ENCODE results near the gene NSD2. TPM values are rescaled to one million over a fixed set of nuclear protein-coding genes. Genes with fewer than 3 reads are reported as not detected.

Gene NSD2
- polyA plus RNA-seq (2013, experiment 1 of 2): 17.1 TPM
- 16.3 TPM for polyA plus RNA-seq (2013, experiment 2 of 2)

DNA sequence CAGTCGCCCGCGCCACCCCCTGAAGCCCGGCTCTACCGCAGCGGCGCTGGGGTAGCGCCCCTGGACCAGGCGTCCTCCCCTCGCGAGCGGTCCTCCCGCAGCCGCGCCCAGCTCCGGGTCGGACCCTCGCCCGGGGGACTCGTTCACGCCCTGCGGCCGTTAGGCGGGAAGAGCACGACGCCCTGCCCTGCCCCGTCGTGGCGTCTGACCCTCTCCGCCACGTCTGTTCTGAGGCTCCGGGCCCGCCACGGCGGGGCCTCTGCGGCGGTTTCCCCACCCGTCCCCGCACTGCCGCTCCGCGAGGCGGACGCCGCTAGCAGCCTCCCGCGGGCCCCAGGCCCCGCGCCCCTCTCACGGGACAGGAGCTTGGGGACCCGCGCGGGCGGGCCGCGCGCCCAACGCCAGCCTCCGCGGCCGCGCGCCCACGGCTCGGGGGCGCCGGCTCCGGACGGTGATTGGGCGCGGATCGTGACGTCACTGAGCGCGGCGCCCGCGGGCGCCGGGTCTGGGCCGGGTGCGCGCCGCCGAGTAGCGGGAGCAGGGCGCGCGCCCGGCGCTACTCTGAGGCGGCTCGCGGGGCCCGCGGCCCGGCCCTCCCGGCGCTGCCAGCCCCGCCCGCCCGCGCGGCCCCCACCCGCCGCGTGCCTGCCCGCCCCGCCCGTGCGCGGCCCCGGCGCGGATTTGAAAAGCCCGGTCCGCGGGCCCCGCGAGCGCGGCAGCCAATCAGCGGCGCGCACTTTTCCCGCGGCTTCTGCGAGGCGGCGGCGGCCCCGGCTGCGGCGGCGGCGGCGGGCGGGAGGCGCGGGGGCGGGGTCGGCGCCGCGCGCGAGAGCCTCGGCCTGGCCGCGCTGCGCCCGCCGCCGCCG, at the start of gene NSD2:
NSD2 (plus strand) TSS at position 816 of the 866 bp plus-strand sequence. CDS start 29,262 bp downstream, outside the sequence.
- peak within 1 kb of the TSS; percentile 28 to 87 for H3K14ac ChIP-seq (ENCODE audit: low read length in 2 of 2)
- peak within 1 kb of the TSS; percentile 93 to 94 for H3K18ac ChIP-seq (ENCODE audit: low read depth in 1 of 2, low read length in 2 of 2)
- peak; percentile 88 for DNase-seq
- H3K9me3 ChIP-seq (ENCODE audit: control insufficient read depth, low read length): no peaks in the 10 kb centered on the region
- H3K9ac ChIP-seq (ENCODE audit: low read length): peak within 1 kb of the TSS; percentile 92
- no peaks in the 10 kb centered on the region for H3K79me1 ChIP-seq (replicated peaks; ENCODE audit: low read length, poor library complexity, severe bottlenecking)
- peak within 1 kb of the TSS in 1 of 2 experiments; percentile 90 for H3K23ac ChIP-seq (ENCODE audit: low read length in 2 of 2)
- peak within 1 kb of the TSS; percentile 63 for H3K27ac ChIP-seq (ENCODE audit: low read length, poor library complexity, severe bottlenecking)
- peak within 1 kb of the TSS; percentile 91 for H2BK15ac ChIP-seq (ENCODE audit: low read depth, poor library complexity, severe bottlenecking)
- peak within 1 kb of the TSS; percentile 84 to 90 for H3K4me3 ChIP-seq (ENCODE audit: insufficient read depth in 1 of 2, low read depth in 1 of 2, low read length in 2 of 2)
- peak within 1 kb of the TSS; percentile 98 for H4K91ac ChIP-seq (ENCODE audit: low read length)
- peak within 1 kb of the TSS; percentile 84 for H2BK120ac ChIP-seq (ENCODE audit: low read depth, low read length)
- peaks cover 6% of the 10 kb centered on the region for H3K4me1 ChIP-seq (ENCODE audit: control insufficient read depth, insufficient read depth, low read depth, low read length)
- H2AFZ ChIP-seq (ENCODE audit: low read depth, low read length): peak within 1 kb of the TSS; percentile 85
- H2BK12ac ChIP-seq (ENCODE audit: low read length in 2 of 2): peak within 1 kb of the TSS in 1 of 2 experiments; percentile 31
- peak within 1 kb of the TSS; percentile 92 for H4K8ac ChIP-seq (ENCODE audit: low read length)
- H3K27me3 ChIP-seq (ENCODE audit: control insufficient read depth in 1 of 2, insufficient read depth in 1 of 2, low read length in 2 of 2): peaks cover 9 to 13% of the 10 kb centered on the region in 2 experiments
- peak within 1 kb of the TSS; percentile 58 for H2BK5ac ChIP-seq (ENCODE audit: low read depth, low read length, poor library complexity, severe bottlenecking)
- 0% methylated on average over 32 of the region's 155 CpGs for WGBS
- peak within 1 kb of the TSS; percentile 36 for H2AK5ac ChIP-seq (ENCODE audit: low read length, severe bottlenecking)
- no peaks in the 10 kb centered on the region for H3K36me3 ChIP-seq (ENCODE audit: control insufficient read depth in 1 of 2, insufficient read depth in 2 of 2, low read depth in 1 of 2, low read length in 2 of 2)
- H3K4me2 ChIP-seq (ENCODE audit: low read length, poor library complexity, severe bottlenecking): peak within 1 kb of the TSS; percentile 95
- peak within 1 kb of the TSS; percentile 35 to 89 for H3K4ac ChIP-seq (ENCODE audit: low read depth in 1 of 2, low read length in 2 of 2)

DNA sequence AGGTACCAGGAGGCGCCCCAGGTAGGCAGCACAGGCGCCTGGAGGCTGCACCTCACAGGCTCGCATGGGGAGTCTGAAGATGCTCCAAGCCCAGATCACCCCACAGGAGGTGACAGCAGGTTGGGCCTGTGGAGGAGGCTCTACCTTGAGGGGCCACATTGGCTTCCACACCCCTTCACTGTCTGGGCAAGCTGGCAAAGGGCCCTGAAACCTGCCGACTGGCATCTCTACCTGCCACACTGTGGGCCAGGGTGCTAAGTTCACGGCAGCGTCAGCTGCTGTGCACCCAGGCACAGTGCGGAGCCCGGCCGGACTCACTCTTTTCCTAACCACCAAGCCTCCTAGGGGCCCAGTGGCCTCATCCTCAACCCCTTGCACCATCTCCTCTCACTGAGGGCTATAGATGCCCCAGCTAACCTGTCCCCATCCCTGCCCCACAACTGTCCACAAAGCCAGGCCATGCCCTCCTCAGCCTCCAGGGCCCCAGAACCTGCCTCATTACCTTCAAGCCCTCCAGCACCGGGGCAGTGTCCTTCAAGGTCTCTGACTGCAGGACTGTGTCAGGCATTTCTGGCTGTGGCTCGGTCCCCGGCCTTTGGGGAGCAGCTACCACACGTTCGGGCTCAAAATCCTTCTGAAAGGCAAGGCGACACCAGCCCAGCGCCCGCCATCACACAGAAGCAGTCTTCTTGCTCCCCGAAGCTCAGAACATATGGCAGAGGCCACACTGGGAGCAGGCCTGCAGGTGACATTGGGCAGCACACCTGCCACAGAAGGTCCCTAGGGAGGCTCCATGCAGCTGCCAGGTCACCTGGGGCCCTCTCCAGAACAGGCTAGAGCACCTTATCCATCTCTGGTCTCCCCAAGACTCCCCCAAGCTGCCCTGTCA, 49.3 kb upstream of the NSD2 start:
- no peak overlapping the region for H2AK5ac ChIP-seq (ENCODE audit: low read length, severe bottlenecking)
- H3K4me3 ChIP-seq (ENCODE audit: insufficient read depth in 1 of 2, low read depth in 1 of 2, low read length in 2 of 2): no peak overlapping the region
- WGBS: 98% methylated on average over 18 of the region's 18 CpGs
- H4K91ac ChIP-seq (ENCODE audit: low read length): no peak overlapping the region
- H2BK12ac ChIP-seq (ENCODE audit: low read length in 2 of 2): no peak overlapping the region
- no peak overlapping the region for H3K14ac ChIP-seq (ENCODE audit: low read length in 2 of 2)
- no peak overlapping the region for H2BK120ac ChIP-seq (ENCODE audit: low read depth, low read length)
- H3K9me3 ChIP-seq (ENCODE audit: control insufficient read depth, low read length): no peaks in the 10 kb centered on the region
- H3K4me2 ChIP-seq (ENCODE audit: low read length, poor library complexity, severe bottlenecking): no peak overlapping the region
- H3K9ac ChIP-seq (ENCODE audit: low read length): no peak overlapping the region
- peaks cover 18% of the 10 kb centered on the region for H3K79me1 ChIP-seq (replicated peaks; ENCODE audit: low read length, poor library complexity, severe bottlenecking)
- no peak overlapping the region for H3K23ac ChIP-seq (ENCODE audit: low read length in 2 of 2)
- H2BK5ac ChIP-seq (ENCODE audit: low read depth, low read length, poor library complexity, severe bottlenecking): no peak overlapping the region
- H2BK15ac ChIP-seq (ENCODE audit: low read depth, poor library complexity, severe bottlenecking): no peak overlapping the region
- no peak overlapping the region for H4K8ac ChIP-seq (ENCODE audit: low read length)
- H3K27ac ChIP-seq (ENCODE audit: low read length, poor library complexity, severe bottlenecking): no peak overlapping the region
- DNase-seq: no peak
- no peaks in the 10 kb centered on the region for H3K4me1 ChIP-seq (ENCODE audit: control insufficient read depth, insufficient read depth, low read depth, low read length)
- no peaks in the 10 kb centered on the region for H3K27me3 ChIP-seq (ENCODE audit: control insufficient read depth in 1 of 2, insufficient read depth in 1 of 2, low read length in 2 of 2)
- H3K36me3 ChIP-seq (ENCODE audit: control insufficient read depth in 1 of 2, insufficient read depth in 2 of 2, low read depth in 1 of 2, low read length in 2 of 2): peaks cover 85% of the 10 kb centered on the region in 2 experiments
- H2AFZ ChIP-seq (ENCODE audit: low read depth, low read length): no peak overlapping the region
- H3K18ac ChIP-seq (ENCODE audit: low read depth in 1 of 2, low read length in 2 of 2): no peak overlapping the region
- H3K4ac ChIP-seq (ENCODE audit: low read depth in 1 of 2, low read length in 2 of 2): no peak overlapping the region

DNA sequence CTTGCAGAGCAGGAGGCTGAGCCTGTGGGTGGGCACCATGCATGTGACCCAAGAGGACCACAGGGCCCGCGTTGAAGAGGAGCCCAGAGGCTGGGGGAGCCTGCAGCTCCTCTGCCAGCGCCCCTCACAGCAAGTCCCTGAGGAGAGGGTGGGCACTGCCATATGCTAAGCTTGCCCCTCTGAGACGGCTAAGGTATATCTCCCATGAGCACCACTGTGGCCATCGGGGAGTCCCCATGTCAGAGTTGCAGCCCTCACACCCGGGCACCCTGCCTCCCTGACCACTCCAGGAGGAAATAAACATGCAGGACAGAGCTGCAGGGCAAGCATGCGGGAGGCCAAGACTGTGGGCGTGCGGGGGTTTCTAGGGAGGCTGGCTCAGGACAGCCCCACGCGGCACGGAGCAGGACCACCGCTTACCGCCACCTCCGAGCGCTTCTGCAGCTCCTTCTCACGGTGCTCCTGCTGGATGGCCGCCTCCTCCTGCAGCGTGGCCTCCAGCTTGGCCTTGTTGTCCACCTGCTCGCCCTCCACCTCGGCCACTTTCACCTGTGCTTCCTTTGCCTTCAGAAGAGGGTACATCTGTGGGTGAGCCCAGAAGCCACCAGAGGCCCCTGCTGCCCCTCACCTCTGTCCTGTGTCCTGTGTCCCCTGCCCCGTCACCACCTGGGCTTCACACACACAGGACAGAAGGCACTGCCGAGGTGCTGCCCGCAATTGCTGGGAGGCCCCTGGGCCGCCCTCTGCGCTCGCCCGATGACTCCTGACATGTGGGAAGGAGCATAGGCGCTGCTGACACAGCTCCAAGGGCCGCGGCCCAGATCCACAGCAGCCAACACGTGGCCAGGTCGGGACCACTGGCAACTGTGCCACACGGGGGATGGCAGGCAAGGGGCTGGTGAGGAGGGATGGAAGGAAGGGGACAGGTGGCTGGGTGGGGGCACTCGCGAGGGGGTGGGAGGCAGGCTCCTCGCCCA, 48.3 kb upstream of the NSD2 start:
- Histone ChIP-seq H3K23ac (ENCODE audit: low read length in 2 of 2) (no peak overlapping the region), H3K18ac (ENCODE audit: low read depth in 1 of 2, low read length in 2 of 2) (no peak overlapping the region), H2BK12ac (ENCODE audit: low read length in 2 of 2) (no peak overlapping the region), H3K4me2 (ENCODE audit: low read length, poor library complexity, severe bottlenecking) (no peak overlapping the region), H3K79me1 (replicated peaks; ENCODE audit: low read length, poor library complexity, severe bottlenecking) (peaks cover 16% of the 10 kb centered on the region), H2BK120ac (ENCODE audit: low read depth, low read length) (no peak overlapping the region), H3K27ac (ENCODE audit: low read length, poor library complexity, severe bottlenecking) (no peak overlapping the region), H4K91ac (ENCODE audit: low read length) (no peak overlapping the region), H2BK15ac (ENCODE audit: low read depth, poor library complexity, severe bottlenecking) (no peak overlapping the region), H2BK5ac (ENCODE audit: low read depth, low read length, poor library complexity, severe bottlenecking) (no peak overlapping the region), H3K4me3 (ENCODE audit: insufficient read depth in 1 of 2, low read depth in 1 of 2, low read length in 2 of 2) (no peak overlapping the region), H2AFZ (ENCODE audit: low read depth, low read length) (no peak overlapping the region), H3K14ac (ENCODE audit: low read length in 2 of 2) (no peak overlapping the region), H3K9ac (ENCODE audit: low read length) (no peak overlapping the region), H4K8ac (ENCODE audit: low read length) (no peak overlapping the region), H3K9me3 (ENCODE audit: control insufficient read depth, low read length) (no peaks in the 10 kb centered on the region), H3K4ac (ENCODE audit: low read depth in 1 of 2, low read length in 2 of 2) (no peak overlapping the region), H3K36me3 (ENCODE audit: control insufficient read depth in 1 of 2, insufficient read depth in 2 of 2, low read depth in 1 of 2, low read length in 2 of 2) (peaks cover 77 to 78% of the 10 kb centered on the region in 2 experiments), H3K4me1 (ENCODE audit: control insufficient read depth, insufficient read depth, low read depth, low read length) (no peaks in the 10 kb centered on the region), H3K27me3 (ENCODE audit: control insufficient read depth in 1 of 2, insufficient read depth in 1 of 2, low read length in 2 of 2) (no peaks in the 10 kb centered on the region), H2AK5ac (ENCODE audit: low read length, severe bottlenecking) (no peak overlapping the region)
- WGBS: 95% methylated on average over 34 of the region's 37 CpGs
- no peak for DNase-seq
